Stomach (tissue), 4 donors: ENCODE results near the gene ARHGAP26.

Experiments
- EP300 ChIP-seq: sonication (generic); formaldehyde crosslinking; IDR thresholded peaks from one replicate; pipeline ENCODE4 v1.6.1; 2017; ENCODE audit warnings: antibody characterized with exemption
- POLR2A ChIP-seq, 4 donors: fragments of 450-650 bp; IDR thresholded peaks; one replicate each; pipeline ENCODE4 v1.6.1; 2016; ENCODE audit warnings: antibody characterized with exemption in 4 of 4, control low read depth in 2 of 4, mild to moderate bottlenecking in 1 of 4, moderate library complexity in 1 of 4
- POLR2AphosphoS5 ChIP-seq, 3 donors: sonication (generic); formaldehyde crosslinking; IDR thresholded peaks; one replicate each; pipeline ENCODE4 v1.6.1; 2016; ENCODE audit warnings: antibody characterized with exemption in 3 of 3
- TF ChIP-seq, protein P1 (sequence below), 7 experiments: fragments of 450-650 bp in 4 of 7; fragments of 200-600 bp in 3 of 7; sonication (generic) in 3 of 7; IDR thresholded peaks; one replicate each; pipeline ENCODE4 v1.5.1; 2016 to 2019; ENCODE audit warnings: antibody characterized with exemption in 7 of 7, control low read depth in 2 of 7, mild to moderate bottlenecking in 1 of 7

GRCh38 chr5:142892021-142892420 is 121.8 kb downstream of the ARHGAP26 start:
- TF ChIP-seq, protein P1, sequence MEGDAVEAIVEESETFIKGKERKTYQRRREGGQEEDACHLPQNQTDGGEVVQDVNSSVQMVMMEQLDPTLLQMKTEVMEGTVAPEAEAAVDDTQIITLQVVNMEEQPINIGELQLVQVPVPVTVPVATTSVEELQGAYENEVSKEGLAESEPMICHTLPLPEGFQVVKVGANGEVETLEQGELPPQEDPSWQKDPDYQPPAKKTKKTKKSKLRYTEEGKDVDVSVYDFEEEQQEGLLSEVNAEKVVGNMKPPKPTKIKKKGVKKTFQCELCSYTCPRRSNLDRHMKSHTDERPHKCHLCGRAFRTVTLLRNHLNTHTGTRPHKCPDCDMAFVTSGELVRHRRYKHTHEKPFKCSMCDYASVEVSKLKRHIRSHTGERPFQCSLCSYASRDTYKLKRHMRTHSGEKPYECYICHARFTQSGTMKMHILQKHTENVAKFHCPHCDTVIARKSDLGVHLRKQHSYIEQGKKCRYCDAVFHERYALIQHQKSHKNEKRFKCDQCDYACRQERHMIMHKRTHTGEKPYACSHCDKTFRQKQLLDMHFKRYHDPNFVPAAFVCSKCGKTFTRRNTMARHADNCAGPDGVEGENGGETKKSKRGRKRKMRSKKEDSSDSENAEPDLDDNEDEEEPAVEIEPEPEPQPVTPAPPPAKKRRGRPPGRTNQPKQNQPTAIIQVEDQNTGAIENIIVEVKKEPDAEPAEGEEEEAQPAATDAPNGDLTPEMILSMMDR (IDR thresholded peaks at IDR 0.05): no peak
- no peak for TF ChIP-seq POLR2AphosphoS5 (IDR thresholded peaks at IDR 0.05)
- TF ChIP-seq POLR2A (IDR thresholded peaks at IDR 0.05): no peak
- no peak for TF ChIP-seq EP300
